Parietal lobe (tissue), 1 donor: ENCODE results near the gene CA10. TPM values are rescaled to one million over a fixed set of nuclear protein-coding genes. Genes with fewer than 3 reads are reported as not detected.

Source experiments
- total RNA-seq: library from RNA; depleted of rRNA; stranded (reverse); fragments of >200 nt; gene quantifications from one replicate; pipeline ENCODE4 v1.2.3, GENCODE V29; 2014

CA10 gene
- total RNA-seq = 12.2 TPM

DNA sequence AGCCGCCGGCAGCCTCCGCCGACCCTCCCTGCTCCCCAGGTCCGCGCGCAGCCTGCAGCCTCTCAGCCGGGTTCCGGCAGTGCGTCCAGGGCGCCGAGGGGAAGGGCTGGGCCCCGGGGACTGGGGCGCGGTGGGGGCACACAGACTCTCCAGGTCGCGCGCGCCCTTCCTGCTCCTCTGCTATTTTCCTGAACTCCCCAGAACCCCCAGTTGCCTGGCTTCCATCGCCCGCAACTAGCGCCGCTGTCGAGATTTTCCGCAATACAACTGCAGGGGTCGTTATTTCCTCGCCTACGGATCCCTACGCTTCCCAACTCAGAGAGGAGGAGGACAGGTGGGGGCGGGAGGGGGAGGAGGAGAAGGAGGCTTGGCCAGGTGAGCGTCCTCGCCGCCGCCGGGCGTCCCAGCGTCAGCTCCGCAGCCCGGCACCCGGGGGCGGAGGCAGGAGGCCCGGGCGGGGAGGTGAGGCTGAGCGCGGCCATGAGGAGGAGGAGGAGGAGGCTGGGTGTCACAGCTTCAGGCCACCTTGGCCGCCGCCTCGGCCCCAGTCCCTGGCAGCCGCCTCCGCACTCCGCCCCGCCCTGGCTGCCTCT, at the start of gene CA10:
TSS of gene CA10 (minus strand) at position 265 of the 593 bp plus-strand sequence.

